Measurements from ENCODE around the gene AGAP1. TPM values are rescaled to one million over a fixed set of nuclear protein-coding genes. Genes with fewer than 3 reads are reported as not detected.

Gene AGAP1
- 6.5 and 7.2 TPM in 2 replicates for total RNA-seq

DNA sequence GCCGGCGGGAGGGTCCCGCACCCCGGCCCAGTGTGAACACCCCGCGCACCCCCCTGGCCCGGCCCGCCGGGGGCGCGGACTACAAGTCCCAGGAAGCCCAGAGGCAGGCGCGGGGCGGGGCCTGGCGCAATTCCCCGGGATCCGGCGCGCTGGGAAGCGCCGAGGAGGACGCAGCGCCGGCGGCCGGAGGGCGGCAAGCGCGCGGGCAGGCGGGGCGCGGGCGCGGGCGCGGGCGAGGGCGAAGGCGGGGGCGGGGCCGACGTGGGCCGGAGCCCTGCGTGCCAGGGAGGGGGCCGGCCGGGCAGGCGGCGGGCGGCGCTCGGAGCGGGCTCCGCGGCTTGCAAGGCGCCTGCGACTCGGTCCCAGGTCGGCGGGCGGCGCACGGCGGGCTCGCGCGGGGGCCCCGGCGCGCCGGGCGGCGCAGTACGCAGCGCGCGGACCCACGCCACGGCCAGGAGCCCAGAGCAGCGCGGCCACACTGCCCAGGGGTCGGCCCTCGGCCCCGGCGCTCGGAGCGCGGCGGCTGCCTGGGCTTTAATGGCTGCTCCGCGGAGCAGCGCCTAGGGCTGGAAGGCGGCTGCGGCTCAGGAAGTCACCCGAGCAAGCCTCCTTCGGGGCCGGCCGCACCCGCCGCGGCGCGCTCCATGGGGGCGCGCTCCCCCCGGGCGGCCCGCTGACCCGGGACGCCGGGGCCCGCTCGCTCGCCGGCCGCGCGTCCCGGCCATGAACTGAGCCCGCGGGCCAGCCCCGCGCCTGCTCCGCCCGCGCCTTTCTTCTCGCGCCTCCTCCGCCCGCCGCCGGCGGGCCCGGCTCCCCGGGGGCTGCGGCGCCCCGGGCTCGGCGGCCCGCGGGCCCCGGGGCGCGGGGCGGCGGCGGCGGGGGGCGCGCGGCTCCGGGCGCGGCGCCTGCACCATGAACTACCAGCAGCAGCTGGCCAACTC, at the start of gene AGAP1:
Gene AGAP1 (plus strand): TSS at position 269 of the 941 bp plus-strand sequence.
- peak; percentile 49 for DNase-seq (ENCODE audit: low read depth, low spot score)

DNA sequence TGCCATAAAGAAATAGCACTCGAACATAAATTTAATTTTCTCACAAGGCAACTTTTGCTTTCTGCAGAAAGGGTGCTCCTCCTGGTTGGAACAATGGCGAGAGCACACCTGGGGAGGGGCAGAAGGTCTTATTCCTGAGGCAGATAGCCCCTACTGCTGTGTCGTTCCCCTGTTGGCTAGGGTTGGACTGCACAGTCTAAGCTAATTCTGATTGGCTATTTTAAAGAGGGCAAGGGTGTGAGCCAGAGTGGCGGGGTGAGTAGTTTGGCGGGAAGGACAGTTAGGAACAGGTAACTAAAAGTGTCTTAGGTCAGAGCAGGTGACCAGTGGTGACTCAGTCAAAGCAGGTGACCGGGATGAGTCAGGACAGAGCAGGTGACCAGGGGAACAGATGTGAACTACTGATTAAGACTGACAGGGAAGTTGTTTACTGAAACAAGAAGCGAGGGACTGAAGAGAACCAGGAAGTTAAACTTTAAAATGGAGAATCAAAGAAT, 49.7 kb upstream of the AGAP1 start:
- no peak for DNase-seq (ENCODE audit: low read depth, low spot score)

DNA sequence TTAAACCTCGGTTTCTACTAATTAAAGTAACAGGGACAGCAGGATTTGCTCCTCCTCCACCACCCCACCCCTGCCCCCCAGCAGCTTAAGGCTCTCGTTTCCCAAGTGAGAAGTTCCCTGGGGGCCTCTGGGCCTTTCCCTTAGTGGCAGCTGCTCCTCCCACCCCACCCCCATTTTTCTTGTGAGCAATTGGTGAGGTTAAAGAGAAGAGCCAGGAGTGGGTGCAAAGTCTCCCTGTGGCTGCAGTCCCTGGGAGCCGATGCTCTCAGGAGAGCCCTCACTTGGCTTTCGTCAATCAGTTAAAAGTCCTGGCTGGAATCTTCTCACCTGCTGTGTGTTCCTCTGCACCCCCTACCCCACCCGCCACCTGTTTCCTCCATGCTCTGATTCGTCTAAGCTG, 48.7 kb upstream of the AGAP1 start:
- DNase-seq (ENCODE audit: low read depth, low spot score): no peak

DNA sequence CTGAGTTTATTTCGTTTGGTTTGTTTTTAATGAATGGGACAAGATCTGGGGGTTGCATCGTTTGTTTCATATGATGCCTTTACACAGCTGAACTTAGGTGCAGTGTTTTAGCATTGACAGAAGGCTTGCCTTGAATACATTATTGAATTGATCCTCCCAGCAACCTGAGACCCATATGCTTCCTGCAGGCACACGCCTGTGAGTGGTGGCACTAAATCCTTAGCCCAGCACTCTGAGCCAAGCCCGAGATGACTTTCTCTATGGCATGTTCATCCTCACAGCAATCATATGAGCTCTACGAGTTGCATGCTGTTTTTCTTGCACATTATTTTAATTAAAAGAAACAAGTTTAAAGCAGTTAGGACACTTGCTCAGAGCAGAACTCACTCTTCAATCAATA, 47.8 kb upstream of the AGAP1 start:
- no peak for DNase-seq (ENCODE audit: low read depth, low spot score)

DNA sequence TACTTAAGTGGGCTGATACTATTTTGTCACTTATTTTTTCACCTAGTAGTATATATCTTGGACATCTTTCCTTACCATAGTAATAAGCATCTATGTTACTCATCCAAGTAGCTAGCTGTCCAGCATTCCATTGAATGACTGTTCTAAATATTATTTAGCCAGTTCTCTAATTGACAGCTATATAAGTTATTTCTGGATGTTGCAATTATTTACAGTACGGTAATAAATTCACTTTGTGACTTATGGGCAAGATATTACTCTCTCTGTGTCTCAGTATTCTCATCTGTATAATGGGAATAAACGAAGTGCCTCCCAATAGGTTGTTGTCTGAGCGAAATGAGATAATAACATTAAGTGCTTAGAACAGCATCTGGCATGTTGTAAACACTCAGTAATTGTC, 46.6 kb upstream of the AGAP1 start:
- no peak for DNase-seq (ENCODE audit: low read depth, low spot score)

DNA sequence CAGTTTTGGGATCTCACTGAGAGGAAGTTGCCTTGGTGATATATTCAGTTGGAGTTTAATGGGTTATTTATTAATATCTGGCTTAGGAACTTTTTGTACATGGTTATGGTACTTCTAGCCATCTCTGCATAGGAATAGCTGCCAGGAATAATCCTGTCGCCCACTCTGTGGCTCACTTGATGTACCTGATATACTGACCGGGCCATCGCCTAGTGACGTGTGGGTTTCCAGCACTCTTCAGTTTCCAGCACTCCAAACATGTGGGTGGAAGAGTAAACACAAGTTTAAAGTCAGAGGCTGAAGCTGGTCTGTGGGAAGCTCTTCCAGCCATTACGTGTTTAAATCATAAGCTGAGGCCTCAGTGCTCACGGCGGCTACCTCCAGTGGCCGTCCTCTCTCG, 44.3 kb upstream of the AGAP1 start:
- DNase-seq (ENCODE audit: low read depth, low spot score): no peak

DNA sequence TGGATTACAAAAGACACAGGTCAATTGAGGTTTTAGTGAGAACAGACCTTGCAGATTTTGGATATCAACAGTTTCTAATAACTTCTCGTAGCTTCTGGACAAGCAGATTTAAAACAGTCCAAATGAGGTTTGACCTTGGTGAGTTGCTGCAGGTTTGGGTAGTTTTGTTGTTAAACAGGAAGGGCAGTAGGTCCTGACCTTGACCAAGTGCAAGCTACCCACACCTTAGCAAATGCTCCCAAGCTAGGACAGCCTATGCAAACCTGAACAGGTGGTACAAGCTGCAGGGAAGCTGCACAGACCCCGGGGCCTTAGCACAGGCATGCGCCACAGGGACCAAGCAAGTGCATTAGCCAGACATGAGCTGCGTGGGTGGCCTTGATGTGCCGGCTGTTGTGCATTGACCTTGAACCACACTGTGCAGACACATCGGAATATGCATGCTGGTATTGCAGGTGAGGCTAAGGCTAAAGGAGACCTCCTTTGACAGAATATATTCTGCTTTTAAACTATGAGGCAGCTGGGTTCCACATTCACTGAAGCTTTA, 40.2 kb upstream of the AGAP1 start:
- DNase-seq (ENCODE audit: low read depth, low spot score): no peak

DNA sequence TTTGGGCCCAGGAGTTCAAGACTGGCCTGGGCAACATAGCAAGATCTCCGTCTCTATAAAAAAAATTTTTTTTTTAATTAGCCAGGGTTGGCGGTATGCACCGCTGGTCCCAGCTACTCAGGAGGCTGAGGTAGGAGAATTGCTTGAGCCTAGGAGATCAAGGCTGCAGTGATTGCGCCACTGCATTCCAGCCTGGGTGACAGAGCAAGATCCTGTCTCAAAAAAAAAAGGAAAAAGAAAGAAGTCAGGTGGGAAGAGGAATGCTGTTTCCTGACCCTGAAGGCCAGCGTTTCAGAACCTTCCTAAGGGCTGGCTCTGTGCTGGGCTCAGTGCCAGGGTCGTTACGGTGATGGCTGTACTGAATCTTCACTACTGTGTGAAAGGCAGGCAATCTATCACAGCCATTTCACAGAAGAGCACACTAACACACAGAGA, 35.0 kb upstream of the AGAP1 start:
- DNase-seq (ENCODE audit: low read depth, low spot score): no peak

DNA sequence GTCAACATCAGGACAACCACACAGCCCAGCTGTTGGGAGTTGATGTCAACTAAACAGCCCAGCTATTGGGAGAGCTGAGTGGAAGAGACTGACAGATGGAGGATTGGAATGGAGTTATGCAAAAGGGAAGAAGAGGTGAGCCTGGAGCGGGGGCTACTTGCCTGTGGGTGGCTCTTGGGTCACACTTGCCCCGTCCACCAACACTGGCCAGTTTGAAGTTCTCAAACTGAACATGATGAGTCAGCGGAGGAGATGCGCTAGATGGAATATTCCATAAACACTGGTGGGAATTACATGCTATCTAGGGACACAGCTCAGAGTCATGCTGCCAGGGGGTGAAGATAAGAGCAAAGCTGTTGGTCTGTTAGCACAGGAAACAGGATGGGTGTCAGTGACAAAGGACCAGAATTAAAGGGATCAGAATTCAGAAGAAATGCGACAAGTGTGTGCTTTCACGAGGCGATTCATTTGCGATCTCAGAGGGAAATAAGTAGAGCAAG, 33.2 kb upstream of the AGAP1 start:
- no peak for DNase-seq (ENCODE audit: low read depth, low spot score)

DNA sequence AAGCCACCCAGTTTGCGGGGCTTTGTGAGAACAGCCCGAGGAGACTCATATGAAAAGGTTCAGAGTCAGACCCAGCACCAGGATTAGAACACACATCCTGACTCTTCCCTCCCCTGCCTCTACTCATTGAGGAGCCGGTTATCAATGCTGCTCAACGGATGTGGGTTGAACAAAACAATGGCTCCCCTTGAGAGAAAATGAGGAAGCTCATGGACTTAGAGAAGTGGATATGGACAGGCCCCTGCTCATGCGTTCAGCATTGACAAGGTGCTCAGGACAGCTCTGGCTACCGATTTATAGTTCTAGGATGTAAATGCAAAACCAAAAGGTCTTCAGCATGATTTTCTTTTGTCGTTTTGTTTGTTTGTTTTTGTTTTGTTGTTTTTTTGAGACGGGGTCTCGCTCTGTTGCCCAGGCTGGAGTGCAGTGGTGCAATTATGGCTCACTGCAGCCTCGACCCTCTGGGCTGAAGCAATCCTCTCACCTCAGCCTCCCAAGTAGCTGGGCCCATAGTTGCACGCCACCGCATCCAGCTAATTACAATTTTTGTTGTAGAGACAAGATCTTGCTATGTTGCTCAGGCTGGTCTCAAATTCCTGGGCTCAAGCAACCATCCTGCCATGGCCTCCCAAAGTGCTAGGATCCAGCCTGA, 32.0 kb upstream of the AGAP1 start:
- DNase-seq (ENCODE audit: low read depth, low spot score): no peak

DNA sequence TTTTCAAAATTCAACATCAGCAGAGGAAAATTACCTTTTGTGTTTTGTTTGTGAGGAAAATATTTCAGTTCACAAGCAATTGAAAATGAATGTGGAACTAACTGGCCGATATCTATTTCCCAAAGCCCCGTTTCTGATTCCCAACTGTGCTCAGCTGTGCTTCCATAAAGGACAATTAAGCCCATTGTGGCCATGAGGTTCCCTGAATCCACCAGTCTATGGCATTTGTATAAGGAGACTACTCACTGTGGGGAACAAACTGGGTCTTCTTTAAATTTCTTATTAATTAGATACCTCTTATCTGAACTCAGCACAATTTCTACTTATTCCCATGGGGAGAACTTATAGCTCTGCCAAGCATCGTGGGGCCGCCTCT, 31.4 kb upstream of the AGAP1 start:
- no peak for DNase-seq (ENCODE audit: low read depth, low spot score)

DNA sequence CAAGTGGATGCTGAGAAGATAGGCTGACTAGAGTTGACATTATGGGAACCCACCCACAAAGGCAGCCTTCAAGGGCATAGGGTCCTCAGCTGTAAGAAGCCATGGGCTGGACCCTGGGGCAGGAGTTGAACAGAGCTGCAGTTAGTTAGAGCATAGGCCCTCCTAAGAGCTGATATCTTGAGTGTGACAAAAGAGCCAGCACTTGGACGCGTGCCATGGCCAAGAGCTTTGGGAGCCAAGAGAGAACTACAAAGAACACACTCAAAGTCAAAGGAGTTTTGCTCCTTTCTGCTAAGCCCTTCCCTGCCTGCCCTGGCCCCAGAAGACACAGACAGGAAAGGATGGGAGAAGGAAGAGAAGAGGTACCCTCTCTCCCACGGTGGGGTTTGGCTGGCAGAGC, 29.9 kb upstream of the AGAP1 start:
- no peak for DNase-seq (ENCODE audit: low read depth, low spot score)

DNA sequence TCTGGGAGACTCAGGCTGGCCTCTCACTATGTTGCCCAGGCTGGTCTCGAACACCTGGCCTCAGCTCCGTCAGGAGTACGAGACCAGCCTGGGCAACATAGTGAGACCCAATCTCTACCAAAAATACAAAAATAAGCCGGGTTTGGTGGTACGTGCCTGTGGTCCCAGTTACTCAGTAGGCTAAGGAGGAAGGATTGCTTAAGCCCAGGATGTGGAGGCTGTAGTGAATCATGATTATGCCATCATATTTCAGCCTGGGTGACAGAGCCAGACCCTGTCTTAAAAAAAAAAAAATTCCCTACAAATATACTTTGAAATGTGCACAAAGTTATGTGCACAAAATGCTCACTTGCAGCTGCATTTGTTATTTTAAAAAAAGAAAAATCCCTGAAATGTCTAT, 26.3 kb upstream of the AGAP1 start:
- DNase-seq (ENCODE audit: low read depth, low spot score): no peak

DNA sequence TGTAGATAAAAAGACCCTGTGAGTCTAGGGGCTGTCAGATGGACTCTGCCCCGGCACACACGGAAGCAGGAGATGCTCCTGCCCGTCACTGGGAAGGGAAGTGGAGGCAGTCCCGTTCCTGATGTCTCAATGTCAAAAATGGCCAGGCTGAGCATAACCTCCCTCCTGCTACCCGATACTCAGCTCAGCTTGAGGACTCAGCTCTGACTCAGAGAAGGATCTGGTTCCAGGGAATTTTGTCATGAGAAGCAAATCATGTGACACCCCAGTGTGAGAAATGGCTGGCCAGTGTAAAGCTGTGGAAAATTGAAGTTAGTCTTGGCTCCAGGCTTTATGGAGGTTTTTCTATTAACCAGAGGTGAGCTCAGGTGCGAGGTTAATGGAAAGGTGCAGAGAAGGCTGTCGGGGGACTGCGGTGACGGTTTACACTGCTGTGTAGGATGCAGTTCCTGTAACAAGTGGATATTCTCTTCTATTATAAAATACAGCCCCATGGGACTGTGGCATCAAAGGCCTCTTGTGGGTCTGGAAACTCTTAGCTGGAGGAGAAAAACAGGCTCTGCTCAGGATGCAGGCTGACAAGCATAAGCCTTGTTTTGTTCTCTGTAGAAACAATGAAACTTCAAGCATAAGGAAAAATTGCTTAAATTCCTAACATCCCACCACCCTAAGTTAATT, 24.7 kb upstream of the AGAP1 start:
- no peak for DNase-seq (ENCODE audit: low read depth, low spot score)

DNA sequence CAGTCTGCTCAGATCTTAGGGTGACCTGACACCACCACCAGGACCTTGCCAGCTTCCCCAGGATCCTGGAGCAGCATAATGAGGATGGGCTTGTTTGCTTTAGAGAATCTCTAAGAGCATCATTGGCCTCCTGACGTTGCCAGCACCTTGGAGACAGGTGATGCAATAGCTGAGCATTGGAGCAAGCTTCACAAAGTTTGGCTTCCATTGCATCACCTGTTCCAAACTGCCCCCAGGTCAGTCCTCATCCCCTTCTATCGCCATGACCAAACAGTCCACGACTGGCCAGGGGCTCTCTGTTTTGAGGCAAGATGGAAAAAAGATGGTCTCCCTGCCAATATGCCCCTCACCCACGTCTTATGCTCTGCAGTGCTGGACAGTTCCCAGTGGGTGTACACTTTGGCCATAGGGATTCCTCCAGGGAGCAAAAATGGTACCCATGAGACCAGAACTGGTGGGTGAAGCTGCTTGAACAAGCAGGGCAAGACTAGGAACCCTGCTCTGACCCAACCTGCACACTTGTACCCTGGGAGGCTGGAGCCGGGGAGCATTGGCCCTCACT, 22.6 kb upstream of the AGAP1 start:
- no peak for DNase-seq (ENCODE audit: low read depth, low spot score)

DNA sequence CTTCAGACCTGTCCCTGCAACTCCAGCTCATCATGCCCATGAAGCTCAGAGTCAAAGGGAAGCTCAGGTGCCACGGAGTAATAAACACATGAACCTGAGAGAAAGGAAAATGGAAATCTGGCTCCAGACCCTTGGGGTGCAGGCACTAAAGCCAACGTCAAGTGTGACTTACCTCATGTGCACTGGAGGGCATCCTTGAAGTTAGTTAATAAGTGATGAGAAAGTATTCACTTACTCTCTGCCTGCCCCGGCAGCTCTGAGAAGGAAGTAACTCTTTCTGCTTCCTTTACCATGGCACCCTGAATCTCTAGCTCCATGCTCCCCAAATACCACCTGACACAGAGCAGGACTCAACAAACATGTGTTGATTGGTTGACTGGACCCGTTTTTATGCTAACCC, 21.4 kb upstream of the AGAP1 start:
- no peak for DNase-seq (ENCODE audit: low read depth, low spot score)

DNA sequence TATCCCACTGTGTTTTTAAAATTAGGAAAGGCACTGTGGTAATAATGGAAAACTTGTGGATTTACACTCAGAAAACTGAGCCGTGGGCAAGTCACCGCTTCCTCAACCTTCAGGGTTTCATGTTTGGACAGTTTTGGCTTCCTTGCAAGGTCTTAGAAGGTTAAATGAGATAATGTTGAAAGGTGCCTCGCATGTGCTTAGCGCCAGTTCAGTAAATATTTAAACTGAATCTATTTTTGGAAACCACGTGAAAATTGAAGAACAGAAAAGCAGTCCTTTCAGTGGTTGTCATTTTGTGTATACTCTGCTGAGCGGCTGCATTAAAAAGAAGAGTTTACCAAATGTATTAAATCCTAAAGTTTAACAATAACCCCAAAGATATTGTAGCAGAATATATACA, 15.2 kb upstream of the AGAP1 start:
- no peak for DNase-seq (ENCODE audit: low read depth, low spot score)

DNA sequence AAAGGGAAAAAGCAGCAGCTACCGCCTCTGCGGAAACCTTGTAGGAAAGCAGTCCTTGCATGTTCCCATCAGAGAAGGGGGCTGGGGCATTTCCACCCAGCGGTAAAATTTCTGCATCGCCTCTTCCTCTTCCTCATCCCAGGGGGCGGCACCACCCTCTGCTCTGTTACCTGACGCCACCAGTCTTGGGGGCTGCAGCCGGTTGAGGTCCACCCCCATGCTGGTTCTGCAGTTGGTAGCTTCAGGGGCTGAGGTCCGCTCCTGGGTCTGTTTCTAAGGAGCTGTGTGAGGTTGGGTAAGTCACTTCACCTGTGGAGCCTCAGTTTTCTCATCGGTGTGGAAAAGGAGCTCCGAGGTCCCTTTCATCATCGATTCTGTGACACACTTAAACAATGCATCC, 14.2 kb upstream of the AGAP1 start:
- no peak for DNase-seq (ENCODE audit: low read depth, low spot score)

DNA sequence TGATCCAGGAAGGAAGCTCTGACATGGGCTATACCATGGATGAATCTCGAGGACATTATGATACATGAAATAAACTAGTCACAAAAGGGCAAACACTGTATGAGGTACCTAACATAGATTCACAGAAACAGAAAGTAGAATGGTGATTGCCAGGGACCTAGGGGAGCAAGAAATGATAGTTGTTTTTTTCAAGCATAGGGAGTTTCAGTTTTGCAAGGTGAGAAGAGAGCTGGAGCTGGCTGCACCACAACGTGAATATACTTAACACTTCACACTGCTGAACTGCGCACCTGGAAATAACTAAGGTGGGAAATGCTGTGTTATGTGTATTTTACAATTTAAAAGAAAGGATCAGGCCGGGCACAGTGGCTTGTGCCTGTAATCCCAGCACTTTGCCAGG, 13.2 kb upstream of the AGAP1 start:
- DNase-seq (ENCODE audit: low read depth, low spot score): no peak

DNA sequence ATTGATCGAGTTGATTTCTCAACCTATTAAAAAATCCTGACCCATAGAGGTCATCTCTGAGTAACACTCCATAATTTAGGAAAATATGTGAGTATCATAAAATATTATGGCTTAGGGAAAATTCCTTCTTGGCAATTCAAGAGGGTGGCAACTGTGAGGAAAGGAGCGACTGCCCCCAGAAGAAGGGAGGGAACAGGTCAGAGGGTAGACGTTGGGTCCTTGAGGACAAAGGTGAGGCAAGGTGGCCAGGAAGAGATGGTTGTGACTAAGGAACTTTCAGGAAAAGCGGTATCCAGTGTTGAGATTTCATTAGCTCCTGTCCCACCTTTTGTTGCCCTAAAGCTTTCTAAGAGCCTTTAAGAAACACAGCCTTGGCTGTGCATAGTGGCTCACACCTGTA, 10.5 kb upstream of the AGAP1 start:
- no peak for DNase-seq (ENCODE audit: low read depth, low spot score)

DNA sequence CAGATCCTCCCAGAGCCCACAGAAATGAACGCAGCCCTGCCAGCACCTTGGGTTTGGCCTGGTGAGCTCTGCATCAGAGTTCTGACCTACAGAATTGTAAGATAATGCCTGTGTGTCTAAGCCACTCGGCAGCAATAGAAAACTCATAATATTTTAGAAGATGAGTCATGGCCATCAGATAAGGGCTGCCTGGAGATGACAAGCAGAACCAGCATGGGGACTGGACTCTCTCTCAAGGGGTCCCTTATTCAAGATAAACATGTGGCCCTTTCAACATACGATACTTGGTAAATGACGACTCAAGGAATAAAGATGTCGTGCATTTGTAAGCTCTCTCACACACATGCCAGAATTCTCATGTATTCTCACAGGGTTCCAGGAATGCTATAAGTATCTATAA, 8.5 kb upstream of the AGAP1 start:
- no peak for DNase-seq (ENCODE audit: low read depth, low spot score)
